PC-9 (cell line): ENCODE measurements around the gene GOLGA1.
"Not testable (repeated sequence)": the region's sequence is repeated elsewhere in the genome, so short reads cannot be mapped to it uniquely, and the experiment has no call there.

Experiments
- EZH2 ChIP-seq: fragments of 200-600 bp; sonication (generic); IDR thresholded peaks from 2 replicates; pipeline ENCODE4 v1.8.0; 2017; ENCODE audit warnings: antibody characterized with exemption, low read depth
- TF ChIP-seq, protein P1 (sequence below): fragments of 200-600 bp; sonication (generic); conservative IDR thresholded peaks from 2 replicates; pipeline ENCODE4 v1.6.1; 2017; ENCODE audit warnings: mixed run types, antibody characterized with exemption, mild to moderate bottlenecking, moderate library complexity

- TF ChIP-seq, protein P1, sequence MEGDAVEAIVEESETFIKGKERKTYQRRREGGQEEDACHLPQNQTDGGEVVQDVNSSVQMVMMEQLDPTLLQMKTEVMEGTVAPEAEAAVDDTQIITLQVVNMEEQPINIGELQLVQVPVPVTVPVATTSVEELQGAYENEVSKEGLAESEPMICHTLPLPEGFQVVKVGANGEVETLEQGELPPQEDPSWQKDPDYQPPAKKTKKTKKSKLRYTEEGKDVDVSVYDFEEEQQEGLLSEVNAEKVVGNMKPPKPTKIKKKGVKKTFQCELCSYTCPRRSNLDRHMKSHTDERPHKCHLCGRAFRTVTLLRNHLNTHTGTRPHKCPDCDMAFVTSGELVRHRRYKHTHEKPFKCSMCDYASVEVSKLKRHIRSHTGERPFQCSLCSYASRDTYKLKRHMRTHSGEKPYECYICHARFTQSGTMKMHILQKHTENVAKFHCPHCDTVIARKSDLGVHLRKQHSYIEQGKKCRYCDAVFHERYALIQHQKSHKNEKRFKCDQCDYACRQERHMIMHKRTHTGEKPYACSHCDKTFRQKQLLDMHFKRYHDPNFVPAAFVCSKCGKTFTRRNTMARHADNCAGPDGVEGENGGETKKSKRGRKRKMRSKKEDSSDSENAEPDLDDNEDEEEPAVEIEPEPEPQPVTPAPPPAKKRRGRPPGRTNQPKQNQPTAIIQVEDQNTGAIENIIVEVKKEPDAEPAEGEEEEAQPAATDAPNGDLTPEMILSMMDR: not testable (repeated sequence)
- not testable (repeated sequence) for TF ChIP-seq EZH2
Measured at GRCh38 chr9:124920394-124920793, 20.5 kb downstream of the GOLGA1 start.
